Measurements from ENCODE around the gene DLG1. TPM values are rescaled to one million over a fixed set of nuclear protein-coding genes. Genes with fewer than 3 reads are reported as not detected.
"Not testable (repeated sequence)": the region's sequence is repeated elsewhere in the genome, so short reads cannot be mapped to it uniquely, and the experiment has no call there.

DLG1 gene
- total RNA-seq, 1 donor from 2014 or later = 113 TPM

- intact Hi-C loops (cut with DNase I); DNase-seq (ENCODE audit: low spot score): not testable (repeated sequence)
Observed at GRCh38 chr3:197200856-197201255, 97.6 kb downstream of the DLG1 start.

GRCh38 chr3:197197334-197197733, 101.1 kb downstream of the DLG1 start:
- intact Hi-C loops (cut with DNase I) = no loop called here
- DNase-seq (ENCODE audit: low spot score) = no peak

DNA sequence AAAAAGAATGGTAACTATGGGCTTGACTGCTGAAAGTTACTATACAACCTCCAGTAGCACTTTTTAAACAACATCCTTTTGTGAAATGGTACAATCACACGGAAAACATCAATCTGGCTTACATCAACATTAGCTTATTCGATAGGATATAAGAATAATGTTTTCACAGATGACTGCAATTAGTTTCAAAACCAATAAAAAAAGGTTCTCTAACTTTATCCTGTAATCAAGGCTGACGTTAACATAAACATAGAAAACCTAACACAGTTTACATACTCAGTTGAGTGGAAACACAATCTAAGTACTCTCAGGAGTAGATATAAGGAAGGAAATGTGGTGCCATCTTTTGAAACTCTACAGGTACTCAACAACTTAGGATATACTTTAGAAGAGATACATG, 102.2 kb downstream of the DLG1 start:
- intact Hi-C loops (cut with DNase I) = no loop called here
- no peak for DNase-seq (ENCODE audit: low spot score)

DNA sequence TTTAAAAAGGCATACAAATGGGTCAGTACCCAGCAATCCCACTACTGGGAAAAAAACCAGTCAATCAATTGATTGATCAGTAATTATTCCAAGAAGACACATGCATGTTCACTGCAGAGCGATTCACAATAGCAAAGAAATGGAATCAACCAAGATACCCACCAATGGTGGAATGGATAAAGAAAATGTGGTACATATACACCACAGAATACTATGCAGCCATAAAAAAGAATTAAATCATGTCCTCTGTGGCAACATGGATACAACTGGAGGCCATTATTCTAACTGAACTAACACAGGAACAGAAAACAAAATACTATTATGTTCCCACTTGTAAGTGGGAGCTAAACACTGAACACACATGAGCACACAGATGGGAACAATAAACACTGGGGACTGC, 103.1 kb downstream of the DLG1 start:
- intact Hi-C loops (cut with DNase I) = no loop called here
- DNase-seq (ENCODE audit: low spot score) = no peak

GRCh38 chr3:197193759-197194158, 104.7 kb downstream of the DLG1 start:
- DNase-seq (ENCODE audit: low spot score); intact Hi-C loops (cut with DNase I): not testable (repeated sequence)

DNA sequence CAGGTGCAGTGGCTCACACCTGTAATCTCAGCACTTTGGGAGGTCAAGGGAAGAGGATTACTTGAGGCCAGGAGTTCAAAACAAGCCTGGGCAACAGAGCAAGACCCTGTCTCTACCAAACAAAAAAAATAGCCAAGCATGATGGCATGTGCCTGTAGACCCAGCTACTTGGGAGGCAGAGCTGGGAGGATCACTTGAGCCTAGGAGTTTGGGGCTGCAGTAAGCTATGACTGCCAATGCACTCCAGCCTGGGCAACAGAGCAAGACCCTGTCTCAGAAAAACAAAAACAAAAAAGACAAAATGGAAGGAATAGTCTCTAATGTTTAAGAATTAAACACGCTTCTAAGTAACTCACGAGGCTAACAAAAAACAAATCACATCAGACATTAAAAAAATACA, 106.5 kb downstream of the DLG1 start:
- intact Hi-C loops (cut with DNase I) = no loop called here

GRCh38 chr3:197189623-197190022, 108.8 kb downstream of the DLG1 start:
- intact Hi-C loops (cut with DNase I) = loop anchor here (5.0 kb wide), 1 partner anchor 212 kb away; no protein-coding TSS in a partner anchor
- no peak for DNase-seq (ENCODE audit: low spot score)

More for the DNA sequence above, 106.5 kb downstream of the DLG1 start:
- no peak for DNase-seq (ENCODE audit: low spot score)

GRCh38 chr3:197188963-197189362, 109.4 kb downstream of the DLG1 start:
- intact Hi-C loops (cut with DNase I) = loop anchor here (5.0 kb wide), 1 partner anchor 212 kb away; no protein-coding TSS in a partner anchor
- DNase-seq (ENCODE audit: low spot score) = no peak

DNA sequence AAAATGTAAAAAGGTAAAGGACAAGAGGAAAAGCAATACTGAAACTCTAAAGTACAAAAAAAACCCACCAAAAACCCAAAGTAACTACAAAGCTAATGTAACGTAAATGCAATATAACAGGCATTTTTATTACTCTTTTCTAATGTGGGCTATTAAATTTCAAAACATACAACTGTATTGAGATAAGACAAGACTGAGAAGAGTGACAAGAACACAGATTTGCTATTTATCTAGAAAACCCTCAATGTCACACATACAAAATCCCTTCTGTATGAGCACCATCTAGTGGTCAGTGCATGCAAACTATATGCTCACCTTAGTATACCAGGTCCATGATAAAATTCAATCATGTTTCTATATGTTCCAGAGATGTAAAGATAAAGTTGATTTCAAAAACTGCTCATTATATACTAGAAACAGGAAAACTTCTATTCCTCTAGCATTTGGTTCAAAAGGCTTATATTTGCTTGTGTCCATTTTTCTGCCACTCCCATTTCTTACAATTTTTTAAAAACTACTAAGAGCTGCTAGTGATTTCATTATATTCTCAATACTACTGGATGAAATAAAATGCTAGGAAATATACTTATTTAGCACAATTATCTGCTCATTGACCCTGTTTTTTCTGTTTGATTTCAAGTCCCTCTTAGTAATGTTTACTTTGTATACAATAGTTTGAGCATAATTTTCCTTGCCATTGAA, 111.4 kb downstream of the DLG1 start:
- intact Hi-C loops (cut with DNase I) = loop anchor here (2.0 to 5.0 kb wide), 2 partner anchors 184 to 210 kb away; no protein-coding TSS in a partner anchor

DNA sequence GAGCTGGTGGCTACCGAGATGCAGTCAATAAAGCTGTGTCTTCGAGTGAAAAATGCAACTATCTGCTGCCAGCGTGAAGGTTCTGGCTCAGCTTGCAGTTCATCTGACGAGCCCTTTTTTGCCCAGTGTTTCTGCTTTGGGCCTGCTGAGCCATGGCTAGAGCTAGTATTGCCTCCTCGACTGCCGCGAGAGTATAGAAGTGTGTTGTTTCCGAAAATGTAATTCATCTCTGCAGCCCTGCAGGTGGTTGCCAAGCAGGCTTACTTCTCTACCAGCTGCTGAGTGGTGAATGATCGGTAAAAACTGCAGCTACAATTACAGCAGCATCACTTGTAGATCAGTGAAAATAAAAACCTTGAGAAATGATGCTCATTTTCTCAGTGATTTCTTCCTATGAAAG, 114.8 kb downstream of the DLG1 start:
- intact Hi-C loops (cut with DNase I) = no loop called here
- DNase-seq (ENCODE audit: low spot score) = no peak

More for the DNA sequence above, 111.4 kb downstream of the DLG1 start:
- no peak for DNase-seq (ENCODE audit: low spot score)

DNA sequence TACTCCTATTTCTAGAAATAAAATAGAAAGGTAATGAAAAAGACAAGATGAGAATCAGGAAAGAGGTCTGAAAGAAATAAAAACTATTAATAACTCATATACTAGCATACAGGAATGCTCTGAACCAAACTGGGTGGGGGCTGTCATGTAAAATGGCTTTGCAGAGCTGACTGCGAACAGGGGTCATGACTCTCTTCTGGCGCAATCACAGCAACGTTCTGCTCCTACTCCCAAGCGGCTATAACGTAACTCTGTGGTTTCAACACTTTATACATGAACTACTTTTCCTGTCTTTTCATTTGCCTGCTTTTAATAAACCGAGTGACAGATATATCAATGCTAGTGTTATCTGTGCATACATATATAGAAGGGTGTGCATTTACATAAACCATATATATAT, 116.7 kb downstream of the DLG1 start:
- intact Hi-C loops (cut with DNase I) = no loop called here
- no peak for DNase-seq (ENCODE audit: low spot score)

DNA sequence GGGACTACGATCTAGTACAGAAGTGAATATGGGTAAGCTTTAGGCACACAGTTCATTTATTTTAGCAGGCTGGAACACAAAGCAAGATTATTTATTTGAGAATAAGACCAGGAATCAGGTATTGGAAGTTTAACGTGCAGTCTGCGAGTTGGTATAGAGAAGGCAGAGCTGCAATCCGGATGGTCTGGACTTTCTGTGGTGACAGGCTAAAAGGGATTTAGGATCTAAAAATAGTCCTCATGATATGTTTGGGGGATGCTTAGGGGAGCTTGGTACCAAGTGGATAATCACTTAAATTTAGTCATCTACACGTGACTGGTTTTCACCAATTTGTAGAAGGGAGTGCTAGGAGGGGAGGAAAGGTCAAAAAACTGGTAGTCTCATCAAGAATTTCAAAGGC, 119.4 kb downstream of the DLG1 start:
- no peak for DNase-seq (ENCODE audit: low spot score)
- intact Hi-C loops (cut with DNase I) = no loop called here

GRCh38 chr3:197175503-197175902, 122.9 kb downstream of the DLG1 start:
- intact Hi-C loops (cut with DNase I) = no loop called here
- no peak for DNase-seq (ENCODE audit: low spot score)

DNA sequence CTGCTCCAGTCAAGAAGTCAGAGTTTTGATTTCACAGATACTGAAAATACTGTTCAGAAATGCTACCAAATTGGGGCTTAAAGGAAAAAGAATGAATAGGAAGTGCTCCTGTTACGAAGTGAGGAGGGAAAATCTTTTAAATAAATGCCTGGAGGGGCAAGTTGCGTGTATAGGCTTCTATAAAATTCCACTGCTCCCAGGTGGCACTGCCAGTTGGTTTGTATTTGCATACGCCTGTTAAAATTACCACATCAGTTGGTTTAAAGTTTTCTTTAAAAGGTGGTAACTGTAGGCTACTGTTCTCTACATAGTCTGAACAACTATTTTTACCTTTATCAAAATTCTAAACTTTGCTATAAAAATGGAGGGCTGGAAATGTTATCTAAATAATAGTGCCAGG, 123.5 kb downstream of the DLG1 start:
- intact Hi-C loops (cut with DNase I) = no loop called here
- no peak for DNase-seq (ENCODE audit: low spot score)

DNA sequence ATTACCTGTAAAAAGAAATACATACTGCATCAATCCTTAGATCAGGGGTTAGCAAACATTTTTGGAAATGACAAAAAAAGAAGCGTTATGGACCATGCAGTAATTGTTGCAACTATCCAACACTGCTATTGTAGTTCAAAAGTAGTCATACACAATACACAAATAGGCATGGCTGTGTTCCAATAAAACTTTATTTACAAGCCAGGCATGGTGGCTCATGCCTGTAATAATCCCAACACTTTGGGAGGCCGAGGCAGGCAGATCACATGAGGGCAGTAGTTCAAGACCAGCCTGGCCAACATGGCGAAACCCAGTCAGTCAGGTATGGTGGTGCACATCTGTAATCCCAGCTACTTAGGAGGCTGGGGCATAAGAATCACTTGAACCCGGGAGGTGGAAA, 124.8 kb downstream of the DLG1 start:
- DNase-seq (ENCODE audit: low spot score) = no peak
- intact Hi-C loops (cut with DNase I) = no loop called here

- intact Hi-C loops (cut with DNase I) = no loop called here
- no peak for DNase-seq (ENCODE audit: low spot score)
Observed at GRCh38 chr3:197171481-197172067, 126.8 kb downstream of the DLG1 start.

DNA sequence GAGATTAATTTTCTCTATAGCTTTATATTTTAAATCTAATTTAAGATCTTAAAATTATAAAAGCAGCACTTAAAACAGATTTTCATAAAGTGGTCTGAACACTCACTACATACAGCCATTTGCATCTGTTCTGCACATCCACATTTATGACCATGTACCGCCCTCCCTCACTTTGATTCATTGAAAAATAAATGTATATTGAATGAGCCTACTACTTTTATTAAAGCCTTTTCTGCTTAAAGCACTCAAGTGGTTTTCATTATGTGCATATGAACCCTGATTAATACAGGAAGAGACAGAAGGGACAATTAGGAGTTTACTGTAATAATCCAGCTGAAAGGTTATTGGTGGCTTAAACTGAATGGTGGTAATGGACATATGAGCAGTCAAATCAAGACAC, 129.4 kb downstream of the DLG1 start:
- DNase-seq (ENCODE audit: low spot score) = no peak
- intact Hi-C loops (cut with DNase I) = no loop called here

GRCh38 chr3:197168606-197169005, 129.8 kb downstream of the DLG1 start:
- intact Hi-C loops (cut with DNase I) = no loop called here
- no peak for DNase-seq (ENCODE audit: low spot score)

DNA sequence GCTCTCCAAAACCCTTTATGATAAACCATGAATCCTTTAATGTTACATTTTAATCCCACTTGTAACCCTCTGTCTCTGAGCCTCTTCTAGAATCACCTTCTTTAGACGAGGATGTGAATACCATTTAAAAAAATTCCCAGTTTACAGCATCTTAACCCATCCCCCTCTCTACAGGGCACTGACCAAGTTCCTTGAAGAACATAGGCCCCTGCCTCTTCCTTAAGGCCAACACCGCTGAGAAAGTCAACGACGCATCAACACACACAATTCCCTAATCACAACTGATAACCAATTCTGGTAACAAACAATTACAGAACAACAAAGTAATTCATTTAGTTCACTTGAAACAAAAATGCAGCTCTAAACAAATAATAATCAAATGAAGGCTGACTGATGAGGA, 130.3 kb downstream of the DLG1 start:
- intact Hi-C loops (cut with DNase I) = no loop called here
- DNase-seq (ENCODE audit: low spot score) = no peak

GRCh38 chr3:197167549-197167948, 130.9 kb downstream of the DLG1 start:
- intact Hi-C loops (cut with DNase I) = no loop called here
- DNase-seq (ENCODE audit: low spot score) = no peak

DNA sequence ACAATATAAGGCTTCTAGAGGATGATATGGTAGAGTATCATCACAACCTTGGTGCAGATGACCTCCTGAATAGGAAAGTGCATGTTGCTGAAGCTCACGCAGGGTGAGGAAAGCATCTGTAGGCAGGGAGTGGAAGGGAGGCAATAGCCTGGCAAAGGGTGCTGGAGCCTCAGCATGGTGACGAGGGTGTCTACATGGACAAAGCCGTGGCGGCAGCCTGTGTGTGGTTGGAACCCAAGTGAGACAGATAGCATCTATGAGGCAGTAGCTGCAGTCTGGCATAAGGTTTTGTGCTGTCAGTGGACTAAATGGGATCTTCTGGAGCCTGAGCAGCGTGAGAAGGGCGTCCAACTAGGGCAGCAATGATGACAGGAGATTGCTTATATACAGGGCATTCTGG, 132.5 kb downstream of the DLG1 start:
- intact Hi-C loops (cut with DNase I) = no loop called here
- DNase-seq (ENCODE audit: low spot score) = no peak

Measured in cardiac septum (tissue), 1 donor.